ENCODE data around the gene DNAJB5. TPM values are rescaled to one million over a fixed set of nuclear protein-coding genes. Genes with fewer than 3 reads are reported as not detected.

Gene DNAJB5
- total RNA-seq, 1 donor from 2014 or later = 18.4 TPM

- no peaks in the 10 kb centered on the region for H3K9me3 Mint-ChIP-seq
- H3K4me1 Mint-ChIP-seq = peaks cover 33% of the 10 kb centered on the region
- no peak for DNase-seq (ENCODE audit: low spot score in 2 of 2, unreplicated experiment in 2 of 2)
- H3K27ac Mint-ChIP-seq = peak overlapping the region; percentile 83
- TF ChIP-seq, protein P1, sequence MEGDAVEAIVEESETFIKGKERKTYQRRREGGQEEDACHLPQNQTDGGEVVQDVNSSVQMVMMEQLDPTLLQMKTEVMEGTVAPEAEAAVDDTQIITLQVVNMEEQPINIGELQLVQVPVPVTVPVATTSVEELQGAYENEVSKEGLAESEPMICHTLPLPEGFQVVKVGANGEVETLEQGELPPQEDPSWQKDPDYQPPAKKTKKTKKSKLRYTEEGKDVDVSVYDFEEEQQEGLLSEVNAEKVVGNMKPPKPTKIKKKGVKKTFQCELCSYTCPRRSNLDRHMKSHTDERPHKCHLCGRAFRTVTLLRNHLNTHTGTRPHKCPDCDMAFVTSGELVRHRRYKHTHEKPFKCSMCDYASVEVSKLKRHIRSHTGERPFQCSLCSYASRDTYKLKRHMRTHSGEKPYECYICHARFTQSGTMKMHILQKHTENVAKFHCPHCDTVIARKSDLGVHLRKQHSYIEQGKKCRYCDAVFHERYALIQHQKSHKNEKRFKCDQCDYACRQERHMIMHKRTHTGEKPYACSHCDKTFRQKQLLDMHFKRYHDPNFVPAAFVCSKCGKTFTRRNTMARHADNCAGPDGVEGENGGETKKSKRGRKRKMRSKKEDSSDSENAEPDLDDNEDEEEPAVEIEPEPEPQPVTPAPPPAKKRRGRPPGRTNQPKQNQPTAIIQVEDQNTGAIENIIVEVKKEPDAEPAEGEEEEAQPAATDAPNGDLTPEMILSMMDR (IDR thresholded peaks at IDR 0.05; ENCODE audit: unreplicated experiment) = no peak
- no peak overlapping the region for H3K4me3 Mint-ChIP-seq
- no peaks in the 10 kb centered on the region for H3K27me3 Mint-ChIP-seq (ENCODE audit: low read depth)
- H3K36me3 Mint-ChIP-seq = peaks cover 9% of the 10 kb centered on the region
These were observed 6.1 kb downstream of the DNAJB5 start for GRCh38 chr9:34995670-34996060.

- Mint-ChIP-seq H3K27ac (no peak overlapping the region), H3K36me3 (peaks cover 9% of the 10 kb centered on the region), H3K27me3 (ENCODE audit: low read depth) (no peaks in the 10 kb centered on the region), H3K4me3 (no peak overlapping the region), H3K4me1 (peaks cover 27% of the 10 kb centered on the region), H3K9me3 (no peaks in the 10 kb centered on the region)
- TF ChIP-seq, protein P1 (IDR thresholded peaks at IDR 0.05; ENCODE audit: unreplicated experiment) = no peak
- DNase-seq (ENCODE audit: low spot score in 2 of 2, unreplicated experiment in 2 of 2) = no peak
These were observed 6.8 kb downstream of the DNAJB5 start for GRCh38 chr9:34996181-34996904.

DNA sequence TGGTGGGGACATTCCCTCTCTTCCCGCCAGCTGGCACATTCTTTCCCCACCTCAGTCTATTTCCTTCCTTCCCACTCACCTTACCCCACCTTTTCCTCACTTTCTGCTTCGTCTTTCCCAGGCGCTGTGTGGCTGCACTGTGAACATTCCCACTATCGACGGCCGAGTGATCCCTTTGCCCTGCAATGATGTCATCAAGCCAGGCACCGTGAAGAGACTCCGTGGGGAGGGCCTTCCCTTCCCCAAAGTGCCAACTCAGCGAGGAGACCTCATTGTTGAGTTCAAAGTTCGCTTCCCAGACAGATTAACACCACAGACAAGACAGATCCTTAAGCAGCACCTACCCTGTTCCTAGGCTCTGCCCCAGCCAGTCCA, 7.3 kb downstream of the DNAJB5 start:
- H3K27me3 Mint-ChIP-seq (ENCODE audit: low read depth) = no peaks in the 10 kb centered on the region
- no peak overlapping the region for H3K27ac Mint-ChIP-seq
- peaks cover 9% of the 10 kb centered on the region for H3K36me3 Mint-ChIP-seq
- no peak overlapping the region for H3K4me3 Mint-ChIP-seq
- TF ChIP-seq, protein P1 (IDR thresholded peaks at IDR 0.05; ENCODE audit: unreplicated experiment) = no peak
- DNase-seq (ENCODE audit: low spot score in 2 of 2, unreplicated experiment in 2 of 2) = no peak
- H3K9me3 Mint-ChIP-seq = no peaks in the 10 kb centered on the region
- H3K4me1 Mint-ChIP-seq = peaks cover 24% of the 10 kb centered on the region

- H3K4me1 Mint-ChIP-seq = peaks cover 20% of the 10 kb centered on the region
- H3K27me3 Mint-ChIP-seq (ENCODE audit: low read depth) = no peaks in the 10 kb centered on the region
- H3K27ac Mint-ChIP-seq = no peak overlapping the region
- H3K36me3 Mint-ChIP-seq = peaks cover 9% of the 10 kb centered on the region
- H3K9me3 Mint-ChIP-seq = no peaks in the 10 kb centered on the region
- TF ChIP-seq, protein P1 (IDR thresholded peaks at IDR 0.05; ENCODE audit: unreplicated experiment) = no peak
- H3K4me3 Mint-ChIP-seq = no peak overlapping the region
- no peak for DNase-seq (ENCODE audit: low spot score in 2 of 2, unreplicated experiment in 2 of 2)
These were observed 7.8 kb downstream of the DNAJB5 start for GRCh38 chr9:34997379-34997781.

DNA sequence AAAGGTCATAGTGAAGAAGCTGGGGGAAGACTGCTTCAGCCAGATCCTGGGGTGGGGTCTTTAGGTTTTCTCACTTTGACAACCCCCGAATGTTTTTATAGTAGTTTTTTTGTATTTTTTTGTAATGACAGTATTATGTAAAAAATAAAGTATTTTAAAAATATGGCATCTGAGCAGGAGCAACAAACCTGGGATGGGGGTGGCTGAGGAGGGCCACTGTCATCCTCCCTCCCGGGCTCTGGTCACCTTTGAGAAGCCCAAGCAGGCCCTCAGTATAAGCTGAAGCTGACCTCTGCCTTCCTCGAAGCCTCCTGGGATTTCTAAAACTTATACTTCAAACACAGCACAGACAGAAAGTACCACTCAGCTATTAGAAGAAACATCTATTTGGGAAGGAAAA, 8.7 kb downstream of the DNAJB5 start:
- Mint-ChIP-seq H3K27me3 (ENCODE audit: low read depth) (no peaks in the 10 kb centered on the region), H3K9me3 (no peaks in the 10 kb centered on the region), H3K36me3 (peaks cover 9% of the 10 kb centered on the region), H3K27ac (no peak overlapping the region), H3K4me3 (no peak overlapping the region), H3K4me1 (peaks cover 13% of the 10 kb centered on the region)
- DNase-seq (ENCODE audit: low spot score in 2 of 2, unreplicated experiment in 2 of 2) = no peak
- TF ChIP-seq, protein P1 (IDR thresholded peaks at IDR 0.05; ENCODE audit: unreplicated experiment) = no peak
